ENCODE data around the gene PHYH.
"Not testable (repeated sequence)": the region's sequence is repeated elsewhere in the genome, so short reads cannot be mapped to it uniquely, and the experiment has no call there.

The PHYH gene

GRCh38 chr10:13299437-13300287 is at the start of gene PHYH:
PHYH (minus strand) TSS chr10:13300064; CDS start chr10:13300042, 22 bp downstream.
- peak; percentile 53 for DNase-seq

- no peak for DNase-seq
Measured at GRCh38 chr10:13348216-13349017, 48.6 kb upstream of the PHYH start, which contains the start of gene SEPHS1. SEPHS1 (minus strand) TSS chr10:13348293; CDS start chr10:13344950, 3,343 bp downstream.

GRCh38 chr10:13347500-13348156 is 47.8 kb upstream of the PHYH start:
- peak; percentile 26 for DNase-seq

- no peak for DNase-seq
Measured at GRCh38 chr10:13347043-13347499, 47.2 kb upstream of the PHYH start.

- DNase-seq = no peak
Measured at GRCh38 chr10:13346283-13347042, 46.6 kb upstream of the PHYH start.

GRCh38 chr10:13340626-13341376 is 40.9 kb upstream of the PHYH start:
- no peak for DNase-seq

GRCh38 chr10:13340068-13340467 is 40.2 kb upstream of the PHYH start:
- DNase-seq = no peak

GRCh38 chr10:13338390-13339110 is 38.7 kb upstream of the PHYH start:
- no peak for DNase-seq

GRCh38 chr10:13337827-13338196 is 37.9 kb upstream of the PHYH start:
- DNase-seq = no peak

GRCh38 chr10:13337128-13337826 is 37.4 kb upstream of the PHYH start:
- DNase-seq = no peak

- DNase-seq = no peak
Measured at GRCh38 chr10:13335881-13336280, 36.0 kb upstream of the PHYH start.

- DNase-seq = no peak
Measured at GRCh38 chr10:13334556-13334955, 34.7 kb upstream of the PHYH start.

- DNase-seq = no peak
Measured at GRCh38 chr10:13331646-13332045, 31.8 kb upstream of the PHYH start.

GRCh38 chr10:13330980-13331379 is 31.1 kb upstream of the PHYH start:
- DNase-seq = not testable (repeated sequence)

- DNase-seq = no peak
Measured at GRCh38 chr10:13329565-13329964, 29.7 kb upstream of the PHYH start.

- no peak for DNase-seq
Measured at GRCh38 chr10:13328613-13329012, 28.7 kb upstream of the PHYH start.

GRCh38 chr10:13328126-13328525 is 28.3 kb upstream of the PHYH start:
- no peak for DNase-seq

- no peak for DNase-seq
Measured at GRCh38 chr10:13327534-13327933, 27.7 kb upstream of the PHYH start.

GRCh38 chr10:13322615-13323148 is 22.8 kb upstream of the PHYH start:
- no peak for DNase-seq

GRCh38 chr10:13321576-13321975 is 21.7 kb upstream of the PHYH start:
- no peak for DNase-seq
